GM18526 (cell line): ENCODE data around the gene RAPGEF5.

ENCODE experiments used
- POLR2A ChIP-seq: IDR thresholded peaks from 3 replicates; pipeline ENCODE4 v1.6.1; 2011; ENCODE audit not compliant: insufficient read length; ENCODE audit errors: extremely low read depth

RAPGEF5 gene

GRCh38 chr7:22270371-22270770 lies 86.6 kb downstream of the RAPGEF5 start:
- TF ChIP-seq POLR2A: no peak

GRCh38 chr7:22269963-22270362 lies 87.0 kb downstream of the RAPGEF5 start:
- no peak for TF ChIP-seq POLR2A

GRCh38 chr7:22268884-22269421 lies 88.0 kb downstream of the RAPGEF5 start:
- no peak for TF ChIP-seq POLR2A

DNA sequence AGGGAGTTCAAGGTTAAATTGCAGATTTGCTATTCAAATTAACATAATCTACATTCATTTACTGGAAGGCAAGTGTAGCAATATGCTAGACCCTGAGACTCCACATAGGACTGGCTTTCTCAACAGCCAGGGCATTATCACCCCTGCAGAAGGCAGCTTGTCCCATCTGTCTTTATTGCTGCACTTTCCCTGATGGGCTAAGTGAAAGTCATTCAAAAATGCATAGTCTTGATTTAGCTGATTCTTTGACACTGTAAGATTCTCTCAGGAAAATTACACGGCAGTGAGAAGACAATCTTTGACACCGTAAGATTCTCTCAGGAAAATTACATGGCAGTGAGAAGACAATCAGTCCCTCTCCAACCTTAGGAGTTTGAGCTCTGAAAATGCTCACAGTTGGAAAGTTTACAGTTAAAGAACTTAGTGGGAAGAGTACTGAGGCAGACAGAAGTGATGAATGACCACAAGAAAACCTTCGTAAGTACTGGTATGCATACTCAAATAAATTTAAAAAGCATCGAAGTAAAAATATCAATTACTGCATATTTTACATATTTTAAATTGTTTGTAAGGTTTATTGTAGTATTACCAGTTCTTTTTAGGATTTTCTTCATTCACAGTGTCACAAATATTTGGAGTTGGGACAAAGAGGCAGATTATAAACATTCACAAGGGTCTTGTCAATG lies 88.9 kb downstream of the RAPGEF5 start:
- no peak for TF ChIP-seq POLR2A

DNA sequence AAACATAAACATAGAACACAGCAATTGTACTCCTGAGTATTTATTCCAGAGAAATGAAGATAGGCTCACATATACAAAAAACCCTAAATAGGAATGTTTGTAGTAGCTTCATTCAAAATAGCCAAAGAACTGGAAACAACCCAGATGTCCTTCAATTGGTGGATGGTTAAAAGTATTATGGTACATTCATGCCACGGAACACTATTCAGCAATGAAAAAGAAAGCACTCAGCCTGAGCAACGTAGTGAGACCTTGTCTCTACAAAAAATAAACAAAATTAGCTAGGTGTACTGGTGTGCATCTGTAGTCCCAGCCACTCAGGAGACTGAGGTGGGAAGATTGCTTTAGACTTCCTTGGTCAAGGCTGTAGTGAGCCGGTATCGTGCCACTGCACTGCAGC lies 94.4 kb downstream of the RAPGEF5 start:
- no peak for TF ChIP-seq POLR2A

- TF ChIP-seq POLR2A: no peak
Observed at GRCh38 chr7:22256541-22257096, 100.3 kb downstream of the RAPGEF5 start.

DNA sequence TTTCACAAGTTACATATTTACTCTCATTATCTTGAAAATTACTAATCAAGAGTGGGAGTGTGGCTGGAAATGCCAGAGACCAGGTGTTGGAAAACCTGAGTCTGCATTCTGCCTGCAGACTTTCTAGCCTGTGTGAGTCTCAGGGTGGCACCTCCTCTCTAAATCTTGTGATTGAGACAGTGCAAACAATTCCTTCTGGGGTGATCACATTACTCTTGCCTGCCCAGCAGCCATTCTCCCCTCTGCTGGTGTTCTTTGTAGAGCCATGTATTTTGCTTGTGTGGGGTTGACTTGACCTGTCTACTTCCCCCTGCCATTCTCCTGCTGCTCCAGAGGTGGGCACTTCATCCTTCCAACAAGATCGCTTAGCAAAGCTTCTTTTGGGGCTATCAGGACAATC lies 101.1 kb downstream of the RAPGEF5 start:
- no peak for TF ChIP-seq POLR2A

- no peak for TF ChIP-seq POLR2A
Observed at GRCh38 chr7:22255342-22255741, 101.6 kb downstream of the RAPGEF5 start.

DNA sequence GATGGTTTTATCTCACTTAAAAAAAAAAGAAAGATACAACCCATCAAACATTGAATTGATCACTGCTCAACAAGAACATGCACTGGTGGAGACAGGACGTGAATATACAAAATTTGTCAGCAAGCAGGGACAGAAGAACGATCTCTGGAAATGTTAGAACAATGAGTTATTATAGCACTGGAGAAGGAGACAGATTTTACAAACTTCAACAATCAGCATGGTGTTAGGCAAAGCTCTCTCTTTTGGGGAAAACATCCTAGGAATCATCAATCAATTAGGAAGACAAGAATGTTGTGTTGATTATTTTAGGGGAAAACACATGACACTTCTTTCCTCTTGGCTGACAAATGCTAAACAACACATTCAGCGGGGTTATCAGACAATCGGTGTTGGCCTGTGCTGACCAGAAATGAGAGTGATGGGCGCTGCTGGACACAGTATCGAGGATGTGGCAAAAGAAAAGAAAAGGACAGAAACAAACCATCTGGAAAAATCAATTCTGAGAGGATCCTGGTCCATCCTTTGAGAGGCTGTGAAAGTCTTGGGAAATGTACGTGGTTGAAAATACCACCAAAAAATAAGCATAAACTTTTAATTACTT lies 103.9 kb downstream of the RAPGEF5 start:
- TF ChIP-seq POLR2A: no peak

- TF ChIP-seq POLR2A: no peak
Observed at GRCh38 chr7:22252016-22252415, 104.9 kb downstream of the RAPGEF5 start.

- no peak for TF ChIP-seq POLR2A
Observed at GRCh38 chr7:22251281-22251680, 105.7 kb downstream of the RAPGEF5 start.

DNA sequence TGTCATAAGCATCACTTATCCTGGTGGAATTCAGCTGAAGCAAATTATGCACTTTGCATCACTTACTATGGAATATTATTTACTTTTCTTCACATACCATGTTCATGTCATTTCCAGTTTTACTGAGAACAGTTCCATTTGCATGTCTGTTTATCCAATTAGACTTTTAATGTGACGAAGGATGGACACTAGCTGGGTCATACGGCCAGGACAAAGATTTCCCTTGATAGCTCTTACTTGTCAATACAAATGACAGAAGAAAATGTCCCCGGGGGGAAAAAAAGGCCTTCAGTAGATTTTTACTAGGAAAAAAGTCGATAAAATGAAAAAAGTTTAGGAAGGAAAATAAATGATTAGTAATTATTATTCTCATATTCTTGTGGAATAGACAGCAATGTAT lies 106.6 kb downstream of the RAPGEF5 start:
- no peak for TF ChIP-seq POLR2A

DNA sequence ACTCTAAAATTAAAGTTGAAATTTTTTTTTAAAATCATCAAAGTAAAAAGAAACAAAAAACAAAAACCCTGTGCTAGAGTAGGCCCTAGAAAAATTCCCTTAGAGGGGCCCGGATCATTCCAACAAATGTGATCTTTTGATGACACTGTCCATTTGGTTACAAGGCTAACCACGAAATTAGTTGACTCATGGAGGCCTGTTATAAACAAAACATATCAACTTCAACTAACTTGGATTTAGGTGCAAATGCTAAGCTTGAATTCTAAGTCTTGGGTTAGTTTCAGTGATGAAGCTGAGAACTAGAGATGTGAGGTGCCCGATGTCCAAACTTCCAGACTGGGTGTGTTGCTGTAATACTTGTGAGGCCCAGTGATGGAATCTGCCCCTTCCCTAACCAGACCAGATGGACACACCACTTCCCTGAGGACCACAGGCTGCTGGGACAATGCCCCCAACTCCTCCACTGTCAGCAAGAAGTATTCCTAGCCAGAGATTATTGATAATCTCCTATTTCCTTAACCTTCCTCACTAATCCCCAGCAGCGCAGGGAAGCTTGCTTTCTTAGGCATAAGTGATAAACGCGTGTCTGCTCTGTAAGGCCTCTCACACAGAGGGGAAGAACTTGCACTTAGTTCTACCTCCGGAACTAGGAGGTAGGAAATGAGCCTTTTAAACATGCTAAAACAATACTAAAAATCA lies 108.7 kb downstream of the RAPGEF5 start:
- TF ChIP-seq POLR2A: no peak

DNA sequence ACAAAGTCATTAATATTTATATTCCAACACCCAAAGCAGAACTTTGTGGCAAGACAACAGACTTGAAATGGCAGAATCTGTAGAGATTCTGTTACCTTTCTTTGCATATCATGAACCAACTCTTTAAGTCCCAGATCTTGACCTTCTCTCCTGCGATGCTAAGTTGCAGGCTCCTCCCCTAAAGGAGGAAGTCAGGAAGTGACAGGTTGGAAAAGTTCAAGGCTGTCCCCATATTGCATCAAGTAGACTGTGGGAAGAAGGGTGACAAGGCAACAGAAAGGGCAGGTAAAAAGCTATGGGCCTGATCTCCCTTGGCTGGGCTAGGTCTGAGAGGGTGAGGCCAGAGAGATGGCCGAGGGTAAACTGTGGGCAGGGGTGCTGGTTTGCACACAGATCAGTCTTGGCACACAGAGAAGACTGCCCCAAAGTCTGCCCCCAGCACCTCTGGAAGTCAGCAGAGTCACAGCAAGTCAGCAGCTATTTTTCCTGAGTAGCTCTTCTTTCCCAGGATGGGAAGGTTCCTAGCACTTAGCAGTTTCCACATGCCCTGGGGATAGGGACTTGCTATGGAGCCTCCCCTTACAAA lies 115.1 kb downstream of the RAPGEF5 start:
- TF ChIP-seq POLR2A: no peak

DNA sequence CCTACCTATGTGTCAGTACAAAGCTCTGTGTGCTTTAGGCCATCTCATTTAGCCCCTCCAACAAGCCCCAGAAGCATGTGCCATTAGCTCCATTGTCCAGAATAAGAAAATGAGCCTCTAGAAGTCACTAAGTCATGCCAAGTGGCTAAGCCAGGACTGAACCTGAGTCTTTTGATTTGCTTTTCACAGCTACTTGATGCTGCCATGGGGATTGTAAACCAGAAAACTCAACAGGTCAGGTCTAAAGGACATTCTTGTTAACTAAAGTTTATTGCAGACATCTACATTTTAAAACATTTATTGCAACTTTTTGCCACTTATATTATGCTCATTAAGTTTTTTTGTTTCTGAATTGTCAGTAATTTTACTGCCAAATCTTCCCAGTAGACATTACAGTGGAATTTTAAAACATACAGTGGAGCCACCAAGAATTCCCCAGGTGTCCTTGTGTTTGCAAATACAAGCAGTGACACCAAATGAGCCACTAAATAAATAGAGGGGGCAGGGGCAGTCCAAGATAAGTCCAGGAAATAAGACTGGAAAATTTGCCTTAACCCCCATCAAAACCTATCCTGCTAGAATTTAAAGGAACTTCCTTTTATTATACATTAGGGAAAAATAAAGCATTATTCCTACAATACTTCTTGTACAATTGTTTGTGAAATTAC lies 115.9 kb downstream of the RAPGEF5 start:
- no peak for TF ChIP-seq POLR2A
